ENCODE results near the gene ADARB2. TPM values are rescaled to one million over a fixed set of nuclear protein-coding genes. Genes with fewer than 3 reads are reported as not detected.

Gene ADARB2
- total and polyA plus RNA-seq, 10 of the 15 experiments (the other 5 are each of a cell fraction or from before 2014, with no cell fraction given), result 0.02 to 4.1 (median 0.76) TPM

GRCh38 chr10:1738950-1739349, 1.6 kb upstream of the ADARB2 start (continued):
- TF ChIP-seq NBN (IDR thresholded peaks at IDR 0.05) (peak; percentile 65), USF1 (IDR thresholded peaks at IDR 0.05; ENCODE audit: borderline replicate concordance, extremely low read length, insufficient read depth, low read depth, low read length) (no peak)

- Histone ChIP-seq H3K4me3 (peak overlapping the region; percentile 69), H3K4me2 (ENCODE audit: control insufficient read depth, insufficient read depth) (peak overlapping the region; percentile 77), H3K9me3 (replicated peaks; ENCODE audit: control insufficient read depth, insufficient read depth, low read length) (no peaks in the 10 kb centered on the region), H3K36me3 (ENCODE audit: control insufficient read depth in 2 of 2, insufficient read depth in 2 of 2, low read length in 1 of 2) (no peaks in the 10 kb centered on the region), H3K4me1 (ENCODE audit: control insufficient read depth, insufficient read depth, low read length) (peaks cover 21% of the 10 kb centered on the region), H3K9ac (ENCODE audit: control insufficient read depth, insufficient read depth, low read length) (peak overlapping the region; percentile 72), H3K79me2 (ENCODE audit: control insufficient read depth, insufficient read depth, low read length) (peaks cover 47% of the 10 kb centered on the region), H3K27ac (ENCODE audit: control insufficient read depth, insufficient read depth) (peak overlapping the region; percentile 76), H4K20me1 (ENCODE audit: control insufficient read depth, insufficient read depth) (no peaks in the 10 kb centered on the region), H3K27me3 (replicated peaks in 1 of 2; ENCODE audit: control insufficient read depth in 2 of 2, insufficient read depth in 2 of 2, low read length in 1 of 2) (no peaks in the 10 kb centered on the region), H2AFZ (ENCODE audit: control insufficient read depth, low read depth, low read length) (peak overlapping the region; percentile 77)
- ATAC-seq, result peak; percentile 13
- no peak for TF ChIP-seq GABPA (IDR thresholded peaks at IDR 0.05; ENCODE audit: low read depth)
- TF ChIP-seq SUZ12 (IDR thresholded peaks at IDR 0.05; ENCODE audit: unreplicated experiment), result no peak
- no peak for TF ChIP-seq KAT2A (conservative IDR thresholded peaks at IDR 0.05; ENCODE audit: control insufficient read depth, low read depth, low read length)
- no peak for TF ChIP-seq ELK1 (IDR thresholded peaks at IDR 0.05; ENCODE audit: low read depth, low read length)
- no peak for TF ChIP-seq RBBP5 (conservative IDR thresholded peaks at IDR 0.05)
- no peak for TF ChIP-seq CHD4 (IDR thresholded peaks at IDR 0.05)
- no peak for TF ChIP-seq PBX3 (IDR thresholded peaks at IDR 0.05; ENCODE audit: insufficient replicate concordance, low read depth, low read length)
- TF ChIP-seq BCL3 (IDR thresholded peaks at IDR 0.05; ENCODE audit: borderline replicate concordance, insufficient read depth, low read depth, low read length, poor library complexity, severe bottlenecking), result no peak
- no peak for TF ChIP-seq IKZF2 (IDR thresholded peaks at IDR 0.05)
- no peak for TF ChIP-seq NR2F1 (conservative IDR thresholded peaks at IDR 0.05)
- TF ChIP-seq PML (IDR thresholded peaks at IDR 0.05; ENCODE audit: low read length), result no peak
- under 1% methylated on average over 15 of the region's 17 CpGs for WGBS (ENCODE audit: insufficient coverage, insufficient replicate concordance, low lambda C conversion rate, missing lambda C conversion rate)
- ChIA-PET CTCF (interaction anchor here (1.0 to 5.5 kb wide), 6 partner anchors 16 to 317 kb away, joined by 3 to 54 read pairs (median 9); no protein-coding TSS in a partner anchor), RAD21 (ENCODE audit: unreplicated experiment) (interaction anchor here (0.9 to 4.9 kb wide), 17 partner anchors 8 to 315 kb away, joined by 3 to 48 read pairs (median 10); no protein-coding TSS in a partner anchor), SMC1A (ENCODE audit: uncharacterized antibody, unreplicated experiment) (interaction anchor here (1.0 to 13.0 kb wide), 13 partner anchors 7 to 316 kb away, joined by 3 to 214 read pairs (median 6); no protein-coding TSS in a partner anchor), POLR2A (interaction anchor here (1.0 to 3.3 kb wide), 7 partner anchors 8 to 282 kb away, joined by 3 to 39 read pairs (median 4); no protein-coding TSS in a partner anchor)
- no TSS peak for BruUV-seq (replicated peaks)
- DNase-seq (ENCODE audit: low read depth, low spot score), result no peak
- FAIRE-seq, result no peak
- in situ Hi-C loops (cut with MboI) (no loop called here), intact Hi-C loops (cut with micrococcal nuclease; ENCODE audit: unreplicated experiment) (loop anchor here (2.0 to 10.0 kb wide), 3 partner anchors 22 to 252 kb away; no protein-coding TSS in a partner anchor)
These were observed 428 bp downstream of the ADARB2 start for GRCh38 chr10:1736972-1737221.

Measured in GM12878 (cell line).